ENCODE data around the gene AGXT. TPM values are rescaled to one million over a fixed set of nuclear protein-coding genes. Genes with fewer than 3 reads are reported as not detected.

The AGXT gene
- total RNA-seq, 1 experiment from 2014 or later = 0.20 TPM

- peaks cover 2% of the 10 kb centered on the region for H3K27me3 Mint-ChIP-seq (ENCODE audit: insufficient read depth, unreplicated experiment)
- no peaks in the 10 kb centered on the region for H3K4me1 Mint-ChIP-seq (ENCODE audit: low read depth, unreplicated experiment)
- H3K36me3 ChIP-seq (ENCODE audit: control insufficient read depth, insufficient read depth, low read length) = no peaks in the 10 kb centered on the region
- no peaks in the 10 kb centered on the region for H3K36me3 Mint-ChIP-seq (ENCODE audit: insufficient read depth, unreplicated experiment)
- TF ChIP-seq CTCF (IDR thresholded peaks at IDR 0.05; ENCODE audit: insufficient read depth in 1 of 2, low read depth in 1 of 2, low read length in 1 of 2, severe bottlenecking in 1 of 2, unreplicated experiment in 1 of 2) = no peak
- H3K27me3 ChIP-seq (replicated peaks; ENCODE audit: control insufficient read depth, insufficient read depth, low read length) = no peaks in the 10 kb centered on the region
- H3K4me3 Mint-ChIP-seq (ENCODE audit: unreplicated experiment) = no peak overlapping the region
- H3K9me3 ChIP-seq = no peaks in the 10 kb centered on the region
- no peak overlapping the region for H3K27ac Mint-ChIP-seq (ENCODE audit: unreplicated experiment)
- intact Hi-C loops (cut with micrococcal nuclease; ENCODE audit: unreplicated experiment) = no loop called here
- H3K4me1 ChIP-seq = no peaks in the 10 kb centered on the region
- H3K9me3 Mint-ChIP-seq (ENCODE audit: unreplicated experiment) = peaks cover 9% of the 10 kb centered on the region
- DNase-seq = no peak
- POLR2A ChIA-PET = no interaction called here
- H3K4me3 ChIP-seq (ENCODE audit: low read depth, low read length) = no peak overlapping the region
- CTCF ChIA-PET = no interaction called here
- BruUV-seq (replicated peaks) = no TSS peak
Measured at GRCh38 chr2:240847817-240848216, 20.8 kb upstream of the AGXT start.

GRCh38 chr2:240848900-240849680 lies 19.5 kb upstream of the AGXT start:
- H3K36me3 ChIP-seq (ENCODE audit: control insufficient read depth, insufficient read depth, low read length) = no peaks in the 10 kb centered on the region
- peaks cover 9% of the 10 kb centered on the region for H3K9me3 Mint-ChIP-seq (ENCODE audit: unreplicated experiment)
- no peak for DNase-seq
- H3K36me3 Mint-ChIP-seq (ENCODE audit: insufficient read depth, unreplicated experiment) = no peaks in the 10 kb centered on the region
- H3K4me3 Mint-ChIP-seq (ENCODE audit: unreplicated experiment) = no peak overlapping the region
- no peaks in the 10 kb centered on the region for H3K27me3 ChIP-seq (replicated peaks; ENCODE audit: control insufficient read depth, insufficient read depth, low read length)
- ChIA-PET POLR2A (no interaction called here), CTCF (interaction anchor here (0.8 to 1.0 kb wide), 2 partner anchors 9 to 139 kb away, joined by 3 read pairs; no protein-coding TSS in a partner anchor)
- intact Hi-C loops (cut with micrococcal nuclease; ENCODE audit: unreplicated experiment) = no loop called here
- H3K27ac Mint-ChIP-seq (ENCODE audit: unreplicated experiment) = no peak overlapping the region
- BruUV-seq (replicated peaks) = no TSS peak
- no peak overlapping the region for H3K4me3 ChIP-seq (ENCODE audit: low read depth, low read length)
- peaks cover under 1% of the 10 kb centered on the region for H3K27me3 Mint-ChIP-seq (ENCODE audit: insufficient read depth, unreplicated experiment)
- no peaks in the 10 kb centered on the region for H3K9me3 ChIP-seq
- no peaks in the 10 kb centered on the region for H3K4me1 Mint-ChIP-seq (ENCODE audit: low read depth, unreplicated experiment)
- TF ChIP-seq CTCF (IDR thresholded peaks at IDR 0.05; ENCODE audit: insufficient read depth in 1 of 2, low read depth in 1 of 2, low read length in 1 of 2, severe bottlenecking in 1 of 2, unreplicated experiment in 1 of 2) = no peak
- no peaks in the 10 kb centered on the region for H3K4me1 ChIP-seq

- no TSS peak for BruUV-seq (replicated peaks)
- no peak overlapping the region for H3K27ac Mint-ChIP-seq (ENCODE audit: unreplicated experiment)
- H3K4me3 Mint-ChIP-seq (ENCODE audit: unreplicated experiment) = no peak overlapping the region
- Histone ChIP-seq H3K9me3 (no peaks in the 10 kb centered on the region), H3K4me3 (ENCODE audit: low read depth, low read length) (no peak overlapping the region), H3K36me3 (ENCODE audit: control insufficient read depth, insufficient read depth, low read length) (no peaks in the 10 kb centered on the region), H3K4me1 (no peaks in the 10 kb centered on the region), H3K27me3 (replicated peaks; ENCODE audit: control insufficient read depth, insufficient read depth, low read length) (no peaks in the 10 kb centered on the region)
- intact Hi-C loops (cut with micrococcal nuclease; ENCODE audit: unreplicated experiment) = loop anchor here (2.0 to 5.0 kb wide), 2 partner anchors 47 to 212 kb away; partner anchors contain the start of gene MAB21L4
- TF ChIP-seq CTCF (IDR thresholded peaks at IDR 0.05; ENCODE audit: insufficient read depth in 1 of 2, low read depth in 1 of 2, low read length in 1 of 2, severe bottlenecking in 1 of 2, unreplicated experiment in 1 of 2) = no peak
- no peaks in the 10 kb centered on the region for H3K36me3 Mint-ChIP-seq (ENCODE audit: insufficient read depth, unreplicated experiment)
- CTCF ChIA-PET = interaction anchor here (0.8 to 1.0 kb wide), 2 partner anchors 10 to 138 kb away, joined by 3 read pairs; no protein-coding TSS in a partner anchor
- H3K27me3 Mint-ChIP-seq (ENCODE audit: insufficient read depth, unreplicated experiment) = no peaks in the 10 kb centered on the region
- H3K4me1 Mint-ChIP-seq (ENCODE audit: low read depth, unreplicated experiment) = no peaks in the 10 kb centered on the region
- DNase-seq = no peak
- H3K9me3 Mint-ChIP-seq (ENCODE audit: unreplicated experiment) = peaks cover 9% of the 10 kb centered on the region
- POLR2A ChIA-PET = no interaction called here
Measured at GRCh38 chr2:240850026-240850425, 18.6 kb upstream of the AGXT start.

Data from Caco-2 (cell line).